Measurements from ENCODE around the gene NXPH4.
A peak's percentile ranks its signal among the peaks of the same experiment; 100 is the strongest.

NXPH4 gene

GRCh38 chr12:57224973-57225679 lies 8.5 kb downstream of the NXPH4 start:
- Histone ChIP-seq H3K18ac (ENCODE audit: low read length) (no peak overlapping the region), H2AFZ (ENCODE audit: insufficient read depth, low read length, poor library complexity) (no peak overlapping the region), H3K4me3 (ENCODE audit: low read depth, low read length) (no peak overlapping the region), H2AK5ac (ENCODE audit: low read length) (no peak overlapping the region), H3K4me1 (ENCODE audit: control insufficient read depth in 1 of 2, insufficient read depth in 2 of 2, low read length in 2 of 2) (peaks cover 8% of the 10 kb centered on the region in 2 experiments), H3K14ac (ENCODE audit: low read length) (no peak overlapping the region), H4K91ac (ENCODE audit: low read depth, low read length) (no peak overlapping the region), H3K27ac (ENCODE audit: low read depth, low read length) (no peak overlapping the region), H2BK120ac (ENCODE audit: insufficient read depth, low read length, poor library complexity) (no peak overlapping the region), H3K27me3 (ENCODE audit: insufficient read depth, low read length) (peaks cover 67% of the 10 kb centered on the region), H3K79me2 (ENCODE audit: control insufficient read depth, insufficient read depth, low read length, poor library complexity) (peaks cover 6% of the 10 kb centered on the region), H3K79me1 (ENCODE audit: low read length) (peaks cover 6% of the 10 kb centered on the region), H4K12ac (ENCODE audit: low read depth, low read length) (no peak overlapping the region), H3K23ac (ENCODE audit: low read length) (no peak overlapping the region), H2BK5ac (ENCODE audit: low read depth, low read length, poor library complexity) (no peak overlapping the region), H3K9me3 (ENCODE audit: insufficient read depth, low read depth, low read length) (peaks cover 13% of the 10 kb centered on the region), H3K36me3 (ENCODE audit: control insufficient read depth in 1 of 2, insufficient read depth in 2 of 2, low read length in 2 of 2) (no peaks in the 10 kb centered on the region), H3K4ac (ENCODE audit: low read depth, low read length) (no peak overlapping the region), H3K4me2 (ENCODE audit: low read length) (peak overlapping the region; percentile 38), H3K9ac (ENCODE audit: low read length) (no peak overlapping the region), H4K8ac (ENCODE audit: low read depth, low read length) (no peak overlapping the region), H2BK12ac (ENCODE audit: low read length) (no peak overlapping the region)
- DNase-seq, result peak in 1 of 2 donors; percentile 54
- WGBS (ENCODE audit: extremely low coverage, insufficient coverage, insufficient read length), result no CpG with 5 or more reads among the region's 61 CpGs

DNA sequence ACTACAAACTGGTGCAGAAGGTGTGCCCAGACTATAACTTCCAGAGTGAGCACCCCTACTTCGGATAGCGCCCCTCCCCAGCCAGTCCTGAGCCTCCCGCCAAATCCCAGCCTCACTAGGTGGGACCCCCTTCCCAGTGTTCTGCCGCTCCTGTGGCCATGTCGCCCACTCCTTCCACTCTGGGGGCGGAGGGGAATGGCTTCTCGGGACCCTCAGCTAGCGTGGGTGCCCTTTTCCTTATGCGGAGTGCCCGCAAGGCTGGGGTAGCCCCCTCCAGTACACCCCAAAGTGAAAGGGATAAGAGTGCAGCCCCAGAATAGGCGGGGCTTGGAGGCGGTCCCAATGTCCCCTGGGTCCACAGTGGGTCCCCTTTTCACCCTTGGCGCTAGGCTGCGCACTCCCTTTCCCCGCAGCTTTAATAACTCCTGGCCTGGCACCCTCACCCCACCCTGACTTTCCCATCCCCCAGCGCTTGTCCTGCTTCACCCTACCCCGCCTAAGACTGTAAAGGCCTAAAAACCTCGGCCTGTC lies 9.2 kb downstream of the NXPH4 start:
- no peak for DNase-seq
- H2AK5ac ChIP-seq (ENCODE audit: low read length), result no peak overlapping the region
- H3K27ac ChIP-seq (ENCODE audit: low read depth, low read length), result no peak overlapping the region
- no peak overlapping the region for H3K9ac ChIP-seq (ENCODE audit: low read length)
- no peak overlapping the region for H3K4ac ChIP-seq (ENCODE audit: low read depth, low read length)
- no peak overlapping the region for H4K91ac ChIP-seq (ENCODE audit: low read depth, low read length)
- peaks cover 12% of the 10 kb centered on the region for H3K79me2 ChIP-seq (ENCODE audit: control insufficient read depth, insufficient read depth, low read length, poor library complexity)
- H4K12ac ChIP-seq (ENCODE audit: low read depth, low read length), result no peak overlapping the region
- no peak overlapping the region for H2BK12ac ChIP-seq (ENCODE audit: low read length)
- H3K27me3 ChIP-seq (ENCODE audit: insufficient read depth, low read length), result peaks cover 63% of the 10 kb centered on the region
- H3K36me3 ChIP-seq (ENCODE audit: control insufficient read depth in 1 of 2, insufficient read depth in 2 of 2, low read length in 2 of 2), result peaks cover 0 to under 1% of the 10 kb centered on the region in 2 experiments
- no peak overlapping the region for H3K4me2 ChIP-seq (ENCODE audit: low read length)
- H2BK5ac ChIP-seq (ENCODE audit: low read depth, low read length, poor library complexity), result no peak overlapping the region
- no peak overlapping the region for H3K14ac ChIP-seq (ENCODE audit: low read length)
- no peak overlapping the region for H4K8ac ChIP-seq (ENCODE audit: low read depth, low read length)
- H3K23ac ChIP-seq (ENCODE audit: low read length), result no peak overlapping the region
- peaks cover 13% of the 10 kb centered on the region for H3K9me3 ChIP-seq (ENCODE audit: insufficient read depth, low read depth, low read length)
- WGBS (ENCODE audit: extremely low coverage, insufficient coverage, insufficient read length), result no CpG with 5 or more reads among the region's 18 CpGs
- H3K79me1 ChIP-seq (ENCODE audit: low read length), result peaks cover 11% of the 10 kb centered on the region
- H2AFZ ChIP-seq (ENCODE audit: insufficient read depth, low read length, poor library complexity), result no peak overlapping the region
- H3K4me3 ChIP-seq (ENCODE audit: low read depth, low read length), result no peak overlapping the region
- H3K4me1 ChIP-seq (ENCODE audit: control insufficient read depth in 1 of 2, insufficient read depth in 2 of 2, low read length in 2 of 2), result peaks cover 14 to 15% of the 10 kb centered on the region in 2 experiments
- H3K18ac ChIP-seq (ENCODE audit: low read length), result no peak overlapping the region
- H2BK120ac ChIP-seq (ENCODE audit: insufficient read depth, low read length, poor library complexity), result no peak overlapping the region

DNA sequence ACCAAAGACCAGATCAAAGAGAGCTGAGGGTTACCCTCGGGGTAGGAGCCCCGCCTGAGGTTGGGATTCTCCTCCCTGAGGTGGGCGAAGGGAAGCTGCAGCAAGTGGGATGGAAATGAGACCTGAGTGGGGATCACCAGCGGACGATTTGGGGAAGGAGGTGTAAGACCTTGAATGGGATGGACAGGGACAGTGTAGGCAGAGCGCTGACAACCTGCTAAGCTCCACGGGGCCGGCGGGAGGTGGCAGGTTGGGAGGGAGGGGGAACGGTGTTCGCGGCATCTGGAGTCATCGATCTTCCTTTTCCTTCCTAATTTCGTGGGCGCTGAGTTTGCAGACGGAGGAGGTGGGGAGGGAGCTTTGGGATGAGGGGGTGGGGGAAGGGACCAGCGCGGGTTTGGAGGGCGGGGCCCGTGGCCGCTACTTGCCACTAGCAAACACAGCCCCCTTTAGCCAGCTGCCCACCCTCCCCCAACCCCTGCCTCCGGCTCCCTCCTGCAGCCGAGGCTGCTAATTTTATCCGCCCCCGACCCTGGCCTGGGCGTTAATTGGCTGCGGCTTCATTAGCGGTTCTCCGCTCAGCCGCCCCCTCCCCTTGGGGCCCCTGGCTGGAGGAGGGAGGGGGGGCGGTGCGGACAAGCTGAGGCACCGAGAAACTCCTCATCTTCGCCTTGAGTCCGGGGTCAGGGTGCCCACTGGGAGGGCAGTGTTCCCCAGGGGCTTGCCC lies 10.2 kb downstream of the NXPH4 start:
- Histone ChIP-seq H4K12ac (ENCODE audit: low read depth, low read length) (no peak overlapping the region), H3K36me3 (ENCODE audit: control insufficient read depth in 1 of 2, insufficient read depth in 2 of 2, low read length in 2 of 2) (peaks cover 7 to 9% of the 10 kb centered on the region in 2 experiments), H3K79me1 (ENCODE audit: low read length) (peaks cover 11% of the 10 kb centered on the region), H3K4ac (ENCODE audit: low read depth, low read length) (no peak overlapping the region), H2BK5ac (ENCODE audit: low read depth, low read length, poor library complexity) (no peak overlapping the region), H3K4me1 (ENCODE audit: control insufficient read depth in 1 of 2, insufficient read depth in 2 of 2, low read length in 2 of 2) (peaks cover 15 to 16% of the 10 kb centered on the region in 2 experiments), H3K9ac (ENCODE audit: low read length) (no peak overlapping the region), H2AK5ac (ENCODE audit: low read length) (no peak overlapping the region), H4K8ac (ENCODE audit: low read depth, low read length) (no peak overlapping the region), H3K27ac (ENCODE audit: low read depth, low read length) (no peak overlapping the region), H3K4me2 (ENCODE audit: low read length) (peak overlapping the region; percentile 18), H2BK120ac (ENCODE audit: insufficient read depth, low read length, poor library complexity) (no peak overlapping the region), H3K27me3 (ENCODE audit: insufficient read depth, low read length) (peaks cover 53% of the 10 kb centered on the region), H4K91ac (ENCODE audit: low read depth, low read length) (no peak overlapping the region), H3K23ac (ENCODE audit: low read length) (no peak overlapping the region), H2AFZ (ENCODE audit: insufficient read depth, low read length, poor library complexity) (no peak overlapping the region), H3K4me3 (ENCODE audit: low read depth, low read length) (no peak overlapping the region), H2BK12ac (ENCODE audit: low read length) (no peak overlapping the region), H3K79me2 (ENCODE audit: control insufficient read depth, insufficient read depth, low read length, poor library complexity) (peaks cover 12% of the 10 kb centered on the region), H3K9me3 (ENCODE audit: insufficient read depth, low read depth, low read length) (peaks cover 15% of the 10 kb centered on the region), H3K14ac (ENCODE audit: low read length) (no peak overlapping the region), H3K18ac (ENCODE audit: low read length) (no peak overlapping the region)
- WGBS (ENCODE audit: extremely low coverage, insufficient coverage, insufficient read length), result no CpG with 5 or more reads among the region's 35 CpGs
- DNase-seq, result no peak

GRCh38 chr12:57227315-57228115 lies 10.9 kb downstream of the NXPH4 start:
- no peak overlapping the region for H4K91ac ChIP-seq (ENCODE audit: low read depth, low read length)
- no peak overlapping the region for H2AFZ ChIP-seq (ENCODE audit: insufficient read depth, low read length, poor library complexity)
- no peak overlapping the region for H2BK120ac ChIP-seq (ENCODE audit: insufficient read depth, low read length, poor library complexity)
- H3K4me1 ChIP-seq (ENCODE audit: control insufficient read depth in 1 of 2, insufficient read depth in 2 of 2, low read length in 2 of 2), result peaks cover 15 to 16% of the 10 kb centered on the region in 2 experiments
- H4K12ac ChIP-seq (ENCODE audit: low read depth, low read length), result no peak overlapping the region
- H3K23ac ChIP-seq (ENCODE audit: low read length), result no peak overlapping the region
- peaks cover 15 to 16% of the 10 kb centered on the region in 2 experiments for H3K36me3 ChIP-seq (ENCODE audit: control insufficient read depth in 1 of 2, insufficient read depth in 2 of 2, low read length in 2 of 2)
- peaks cover 15% of the 10 kb centered on the region for H3K9me3 ChIP-seq (ENCODE audit: insufficient read depth, low read depth, low read length)
- no CpG with 5 or more reads among the region's 8 CpGs for WGBS (ENCODE audit: extremely low coverage, insufficient coverage, insufficient read length)
- no peak overlapping the region for H3K4ac ChIP-seq (ENCODE audit: low read depth, low read length)
- no peak overlapping the region for H2BK5ac ChIP-seq (ENCODE audit: low read depth, low read length, poor library complexity)
- H4K8ac ChIP-seq (ENCODE audit: low read depth, low read length), result no peak overlapping the region
- peaks cover 46% of the 10 kb centered on the region for H3K27me3 ChIP-seq (ENCODE audit: insufficient read depth, low read length)
- H3K27ac ChIP-seq (ENCODE audit: low read depth, low read length), result no peak overlapping the region
- no peak overlapping the region for H3K9ac ChIP-seq (ENCODE audit: low read length)
- no peak overlapping the region for H3K4me3 ChIP-seq (ENCODE audit: low read depth, low read length)
- peak overlapping the region; percentile 18 for H3K4me2 ChIP-seq (ENCODE audit: low read length)
- H3K79me2 ChIP-seq (ENCODE audit: control insufficient read depth, insufficient read depth, low read length, poor library complexity), result peaks cover 12% of the 10 kb centered on the region
- no peak overlapping the region for H3K14ac ChIP-seq (ENCODE audit: low read length)
- peaks cover 11% of the 10 kb centered on the region for H3K79me1 ChIP-seq (ENCODE audit: low read length)
- H2BK12ac ChIP-seq (ENCODE audit: low read length), result no peak overlapping the region
- H2AK5ac ChIP-seq (ENCODE audit: low read length), result no peak overlapping the region
- no peak overlapping the region for H3K18ac ChIP-seq (ENCODE audit: low read length)
- DNase-seq, result peak in 1 of 2 donors; percentile 53
